ENCODE measurements around the gene MGAT4C. TPM values are rescaled to one million over a fixed set of nuclear protein-coding genes. Genes with fewer than 3 reads are reported as not detected.
"Not testable (repeated sequence)": the region's sequence is repeated elsewhere in the genome, so short reads cannot be mapped to it uniquely, and the experiment has no call there.

MGAT4C gene
- total and polyA plus RNA-seq, 2 experiments from 2014 or later: 2.9 to 4.8 TPM

DNA sequence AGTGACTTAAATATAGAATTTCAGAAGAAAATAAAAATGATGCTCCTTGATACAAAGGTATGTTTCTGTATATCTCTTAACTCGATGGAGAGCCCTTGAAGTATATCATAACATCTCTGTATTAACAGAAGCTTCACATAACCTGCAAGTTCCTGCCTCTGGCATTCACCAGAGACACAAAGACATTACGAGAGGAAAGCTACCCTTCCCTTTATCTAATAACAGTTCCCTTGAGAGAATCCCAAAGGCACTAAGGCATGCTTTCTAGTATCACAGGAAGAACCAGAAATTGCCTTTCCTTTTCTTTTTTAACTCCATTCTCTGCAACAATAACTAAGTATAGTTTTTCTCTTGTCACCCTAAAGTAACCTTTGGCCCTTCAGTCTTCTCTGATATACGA lies 164.5 kb downstream of the MGAT4C start:
- no peak for DNase-seq (ENCODE audit: low spot score)
- H3K27ac ChIP-seq: no peak overlapping the region
- H4K20me1 ChIP-seq (ENCODE audit: insufficient read depth, poor library complexity, severe bottlenecking): no peaks in the 10 kb centered on the region
- H3K9me3 ChIP-seq (ENCODE audit: low read depth): no peaks in the 10 kb centered on the region
- H3K36me3 ChIP-seq (replicated peaks; ENCODE audit: insufficient read depth, low read depth): no peaks in the 10 kb centered on the region
- H3K27me3 ChIP-seq: no peaks in the 10 kb centered on the region
- no peak overlapping the region for H2AFZ ChIP-seq
- WGBS (ENCODE audit: low lambda C conversion rate, missing lambda C conversion rate): 64% methylated on average over 3 of the region's 3 CpGs
- no peaks in the 10 kb centered on the region for H3K4me1 ChIP-seq (ENCODE audit: insufficient read depth)
- H3K4me3 ChIP-seq: no peak overlapping the region
- no peak overlapping the region for H3K4me2 ChIP-seq
- TF ChIP-seq EZH2 (IDR thresholded peaks at IDR 0.05; ENCODE audit: borderline replicate concordance) (no peak), EZH2phosphoT487 (IDR thresholded peaks at IDR 0.05; ENCODE audit: low read depth, severe bottlenecking, unreplicated experiment) (no peak)
- TF ChIP-seq, protein P1, sequence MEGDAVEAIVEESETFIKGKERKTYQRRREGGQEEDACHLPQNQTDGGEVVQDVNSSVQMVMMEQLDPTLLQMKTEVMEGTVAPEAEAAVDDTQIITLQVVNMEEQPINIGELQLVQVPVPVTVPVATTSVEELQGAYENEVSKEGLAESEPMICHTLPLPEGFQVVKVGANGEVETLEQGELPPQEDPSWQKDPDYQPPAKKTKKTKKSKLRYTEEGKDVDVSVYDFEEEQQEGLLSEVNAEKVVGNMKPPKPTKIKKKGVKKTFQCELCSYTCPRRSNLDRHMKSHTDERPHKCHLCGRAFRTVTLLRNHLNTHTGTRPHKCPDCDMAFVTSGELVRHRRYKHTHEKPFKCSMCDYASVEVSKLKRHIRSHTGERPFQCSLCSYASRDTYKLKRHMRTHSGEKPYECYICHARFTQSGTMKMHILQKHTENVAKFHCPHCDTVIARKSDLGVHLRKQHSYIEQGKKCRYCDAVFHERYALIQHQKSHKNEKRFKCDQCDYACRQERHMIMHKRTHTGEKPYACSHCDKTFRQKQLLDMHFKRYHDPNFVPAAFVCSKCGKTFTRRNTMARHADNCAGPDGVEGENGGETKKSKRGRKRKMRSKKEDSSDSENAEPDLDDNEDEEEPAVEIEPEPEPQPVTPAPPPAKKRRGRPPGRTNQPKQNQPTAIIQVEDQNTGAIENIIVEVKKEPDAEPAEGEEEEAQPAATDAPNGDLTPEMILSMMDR (IDR thresholded peaks at IDR 0.05; ENCODE audit: poor library complexity): no peak
- H3K79me2 ChIP-seq: no peaks in the 10 kb centered on the region
- H3K9me2 ChIP-seq (replicated peaks; ENCODE audit: insufficient read depth): no peaks in the 10 kb centered on the region

DNA sequence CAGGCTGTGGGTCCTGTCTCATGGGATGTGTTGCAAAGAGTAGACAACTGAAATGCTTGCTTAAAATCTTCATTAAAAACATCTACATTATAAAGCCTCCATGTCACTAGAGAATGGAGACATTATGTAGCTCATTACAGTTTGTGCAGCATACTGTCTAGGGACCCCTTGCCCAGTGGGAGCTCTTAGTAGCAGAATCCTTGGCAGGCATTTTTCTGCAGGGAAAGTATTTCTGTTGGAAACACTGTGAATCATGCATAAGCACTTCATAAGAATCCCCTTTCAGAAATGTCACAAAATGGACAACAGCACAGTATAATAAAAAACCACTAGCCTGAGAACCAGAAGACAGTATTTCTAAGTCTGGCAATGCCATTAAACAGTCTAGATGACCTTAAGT lies 174.3 kb downstream of the MGAT4C start:
- H3K4me1 ChIP-seq (ENCODE audit: insufficient read depth): no peaks in the 10 kb centered on the region
- no peaks in the 10 kb centered on the region for H3K36me3 ChIP-seq (replicated peaks; ENCODE audit: insufficient read depth, low read depth)
- H3K9me3 ChIP-seq (ENCODE audit: low read depth): no peaks in the 10 kb centered on the region
- no peak overlapping the region for H3K27ac ChIP-seq
- TF ChIP-seq EZH2phosphoT487 (IDR thresholded peaks at IDR 0.05; ENCODE audit: low read depth, severe bottlenecking, unreplicated experiment): no peak
- TF ChIP-seq EZH2 (IDR thresholded peaks at IDR 0.05; ENCODE audit: borderline replicate concordance): no peak
- TF ChIP-seq, protein P1 (IDR thresholded peaks at IDR 0.05; ENCODE audit: poor library complexity): no peak
- no peak overlapping the region for H3K4me2 ChIP-seq
- DNase-seq (ENCODE audit: low spot score): no peak
- H4K20me1 ChIP-seq (ENCODE audit: insufficient read depth, poor library complexity, severe bottlenecking): no peaks in the 10 kb centered on the region
- H3K9me2 ChIP-seq (replicated peaks; ENCODE audit: insufficient read depth): peaks cover 3% of the 10 kb centered on the region
- H3K27me3 ChIP-seq: no peaks in the 10 kb centered on the region
- no peaks in the 10 kb centered on the region for H3K79me2 ChIP-seq
- H3K4me3 ChIP-seq: no peak overlapping the region
- no peak overlapping the region for H2AFZ ChIP-seq

DNA sequence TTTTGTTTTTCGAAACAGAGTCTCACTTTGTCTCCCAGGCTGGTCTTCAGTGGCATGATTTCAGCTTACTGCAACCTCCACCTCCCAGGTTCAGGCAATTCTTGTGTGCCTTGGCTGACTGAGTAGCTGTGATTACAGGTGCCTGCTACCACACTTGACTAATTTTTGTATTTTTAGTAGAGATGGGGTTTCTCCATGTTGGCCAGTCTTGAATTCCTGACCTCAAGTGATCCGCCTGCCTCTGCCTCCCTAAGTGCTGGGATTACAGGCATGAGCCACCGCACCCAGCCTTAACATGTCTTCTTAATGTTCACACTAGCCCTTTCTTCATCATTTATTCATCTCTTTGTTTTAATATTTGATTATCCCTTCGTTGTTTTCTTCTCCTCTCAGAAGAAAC lies 197.1 kb downstream of the MGAT4C start:
- not testable (repeated sequence) for H3K9me2 ChIP-seq (replicated peaks; ENCODE audit: insufficient read depth); H3K36me3 ChIP-seq (replicated peaks; ENCODE audit: insufficient read depth, low read depth); H3K27me3 ChIP-seq; H3K9me3 ChIP-seq (ENCODE audit: low read depth); H3K4me2 ChIP-seq; H3K79me2 ChIP-seq; DNase-seq (ENCODE audit: low spot score); H3K4me3 ChIP-seq; H3K4me1 ChIP-seq (ENCODE audit: insufficient read depth); H3K27ac ChIP-seq; H4K20me1 ChIP-seq (ENCODE audit: insufficient read depth, poor library complexity, severe bottlenecking); H2AFZ ChIP-seq
- 88% methylated on average over 4 of the region's 4 CpGs for WGBS (ENCODE audit: low lambda C conversion rate, missing lambda C conversion rate)

DNA sequence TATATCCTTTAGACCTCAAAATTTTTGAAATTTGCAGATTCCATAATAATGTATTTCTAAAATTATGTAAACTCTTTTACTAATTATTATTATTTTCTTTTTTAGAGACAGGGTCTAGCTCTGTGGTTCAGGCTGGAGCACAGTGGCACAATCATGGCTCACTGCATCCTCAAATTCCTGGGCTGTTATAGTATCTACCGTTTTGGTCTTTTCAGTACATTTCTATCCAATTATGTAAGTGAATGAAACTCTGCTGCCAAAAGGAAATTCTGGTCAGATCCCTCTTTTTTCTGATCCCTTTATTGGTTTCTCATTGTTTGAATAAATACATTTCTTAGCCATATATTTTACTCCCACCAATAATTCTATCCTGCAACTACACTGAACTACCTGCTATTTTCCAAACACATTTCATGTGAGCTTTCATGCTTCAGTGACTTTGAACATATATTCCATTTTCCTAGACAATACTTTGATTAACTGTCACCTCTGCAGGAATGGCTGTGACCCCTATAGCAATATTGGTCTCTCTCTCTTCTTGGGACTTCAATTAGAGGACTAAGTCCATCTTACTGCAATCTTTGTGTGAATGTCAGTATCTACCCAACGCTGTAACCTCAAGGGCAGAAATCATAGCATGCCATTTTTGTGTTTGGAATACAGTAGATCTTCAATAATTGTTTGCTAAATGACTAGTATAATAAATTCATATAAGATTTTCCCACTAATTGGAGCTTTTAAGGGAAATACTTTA lies 198.9 kb downstream of the MGAT4C start:
- Histone ChIP-seq H3K27me3 (no peaks in the 10 kb centered on the region), H3K27ac (no peak overlapping the region), H3K9me3 (ENCODE audit: low read depth) (no peaks in the 10 kb centered on the region), H3K79me2 (no peaks in the 10 kb centered on the region), H3K9me2 (replicated peaks; ENCODE audit: insufficient read depth) (no peaks in the 10 kb centered on the region), H3K4me1 (ENCODE audit: insufficient read depth) (no peaks in the 10 kb centered on the region), H4K20me1 (ENCODE audit: insufficient read depth, poor library complexity, severe bottlenecking) (no peaks in the 10 kb centered on the region), H3K36me3 (replicated peaks; ENCODE audit: insufficient read depth, low read depth) (no peaks in the 10 kb centered on the region), H3K4me2 (no peak overlapping the region), H3K4me3 (no peak overlapping the region), H2AFZ (no peak overlapping the region)
- 61% methylated on average over 2 of the region's 2 CpGs for WGBS (ENCODE audit: low lambda C conversion rate, missing lambda C conversion rate)
- DNase-seq (ENCODE audit: low spot score): no peak
- TF ChIP-seq EZH2phosphoT487 (IDR thresholded peaks at IDR 0.05; ENCODE audit: low read depth, severe bottlenecking, unreplicated experiment): no peak
- no peak for TF ChIP-seq EZH2 (IDR thresholded peaks at IDR 0.05; ENCODE audit: borderline replicate concordance)
- TF ChIP-seq, protein P1 (IDR thresholded peaks at IDR 0.05; ENCODE audit: poor library complexity): no peak

All from hepatocyte (in vitro differentiated cells).